Esophagus squamous epithelium (tissue), 5 donors: ENCODE measurements around the gene PTDSS2. TPM values are rescaled to one million over a fixed set of nuclear protein-coding genes. Genes with fewer than 3 reads are reported as not detected.

Experiments used
- DNase-seq: peaks from one replicate; lab custom pipeline; 2025; lab: John Stamatoyannopoulos, UW
- H3K27ac ChIP-seq, 4 donors: fragments of 200-600 bp; sonication (generic); one replicate each; pipeline ENCODE4 v1.5.1; 2016 to 2019; ENCODE audit warnings: mild to moderate bottlenecking in 1 of 4
- H3K27me3 ChIP-seq, 4 donors: fragments of 200-600 bp; sonication (generic); 1 replicate in 3 of 4; 2 replicates in 1 of 4; pipeline versions ENCODE4 v1.5.1 to v1.6.0; 2017 to 2021; ENCODE audit warnings: antibody characterized with exemption in 1 of 4
- H3K36me3 ChIP-seq, 3 donors: fragments of 200-600 bp; sonication (generic); one replicate each; pipeline ENCODE4 v1.5.1; 2016 to 2019
- H3K4me1 ChIP-seq, 3 donors: fragments of 200-600 bp; sonication (generic); one replicate each; pipeline ENCODE4 v1.5.1; 2017 to 2019
- H3K4me3 ChIP-seq, 4 donors: fragments of 200-600 bp; sonication (generic); 1 replicate in 3 of 4; 2 replicates in 1 of 4; pipeline ENCODE4 v1.5.1; 2016 to 2019; ENCODE audit warnings: mild to moderate bottlenecking in 2 of 4, moderate library complexity in 1 of 4
- H3K9me3 ChIP-seq, 3 donors: fragments of 200-600 bp; sonication (generic); one replicate each; pipeline ENCODE4 v1.5.1; 2016 to 2019
- POLR2A ChIP-seq, 4 donors: fragments of 450-650 bp; IDR thresholded peaks; one replicate each; pipeline ENCODE4 v1.6.1; 2017; ENCODE audit warnings: antibody characterized with exemption in 4 of 4, mild to moderate bottlenecking in 4 of 4, moderate library complexity in 3 of 4
- WGBS, 2 donors: methylation state at CpG; one replicate each; pipeline ENCODE4 v1.1.5; 2018; 5-methylcytosine and 5-hydroxymethylcytosine counted together
- intact Hi-C: fragments of 100-400 bp; cut with DNase I; formaldehyde crosslinking; loops from one replicate; pipeline ENCODE4 v1.15.0; 2022
- total RNA-seq, 4 donors: library from RNA; depleted of rRNA; stranded (reverse); fragments of >200 nt; gene quantifications; one replicate each; pipeline ENCODE4 v1.1.0, GENCODE V29; 2016
- TF ChIP-seq, protein P1 (sequence below), 6 experiments: fragments of 450-650 bp in 4 of 6; fragments of 200-600 bp in 2 of 6; sonication (generic) in 2 of 6; IDR thresholded peaks; one replicate each; pipeline ENCODE4 v1.5.1; 2016 to 2019; ENCODE audit warnings: antibody characterized with exemption in 6 of 6, mild to moderate bottlenecking in 4 of 6, moderate library complexity in 4 of 6
- donor health status: DM: yes; HTN: yes; CAD: no.

Gene PTDSS2
- total RNA-seq, 4 donors from 2014 or later, result 15.8 to 34.3 (median 22.8) TPM

DNA sequence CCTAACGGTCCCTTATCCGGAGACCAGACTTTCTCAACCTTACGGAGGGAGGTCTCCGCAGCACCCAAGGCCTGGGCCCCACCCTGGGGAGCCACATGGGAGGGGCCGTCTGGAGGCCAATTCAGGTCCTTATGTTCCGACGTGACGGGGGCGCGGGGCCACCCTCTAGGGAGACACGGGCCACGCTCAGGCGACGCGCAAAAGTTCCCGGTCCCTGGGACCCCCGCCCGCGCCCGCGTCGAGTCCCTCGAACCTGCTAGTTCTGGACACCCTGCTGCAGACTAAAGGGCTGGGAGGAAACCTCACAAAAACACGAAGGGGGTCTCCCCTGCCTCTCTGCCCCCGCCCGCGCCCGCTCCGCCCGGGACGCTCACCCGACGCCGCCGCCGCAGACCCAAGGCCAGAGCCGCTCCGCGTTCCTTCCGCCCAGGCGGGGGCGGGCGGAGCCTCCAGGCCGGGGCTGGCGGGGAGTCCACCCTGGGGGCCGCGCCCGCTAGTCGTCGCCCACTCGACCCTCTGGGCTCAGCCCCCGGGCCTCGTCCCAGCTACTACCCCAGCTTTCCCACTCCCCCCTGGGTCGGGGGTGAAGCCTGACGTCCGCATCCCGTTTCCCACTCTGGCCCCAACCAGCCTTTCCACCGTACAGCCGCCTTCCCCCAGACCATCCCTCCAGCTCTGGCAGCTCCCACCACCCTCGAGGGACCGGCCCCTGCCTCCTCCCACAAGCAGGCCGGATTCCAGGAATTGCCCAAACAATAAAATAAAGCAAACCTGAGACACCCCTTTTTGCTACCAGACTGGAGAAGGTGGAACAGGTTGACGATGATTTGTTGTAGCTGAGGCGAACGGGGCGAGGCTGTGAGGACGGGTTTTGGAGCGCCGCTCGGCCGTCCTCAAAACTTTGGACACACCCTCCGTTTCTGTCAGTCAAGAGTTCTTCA is 54.2 kb downstream of the PTDSS2 start:
- Histone ChIP-seq H3K36me3 (peaks cover 22 to 47% (median 24%) of the 10 kb centered on the region in 3 donors), H3K4me3 (peak overlapping the region; percentile 38 to 88 (median 66)), H3K27me3 (no peaks in the 10 kb centered on the region), H3K4me1 (peaks cover 42 to 69% (median 45%) of the 10 kb centered on the region in 3 donors), H3K27ac (peak overlapping the region; percentile 94 to 100 (median 100)), H3K9me3 (no peaks in the 10 kb centered on the region)
- TF ChIP-seq, protein P1, sequence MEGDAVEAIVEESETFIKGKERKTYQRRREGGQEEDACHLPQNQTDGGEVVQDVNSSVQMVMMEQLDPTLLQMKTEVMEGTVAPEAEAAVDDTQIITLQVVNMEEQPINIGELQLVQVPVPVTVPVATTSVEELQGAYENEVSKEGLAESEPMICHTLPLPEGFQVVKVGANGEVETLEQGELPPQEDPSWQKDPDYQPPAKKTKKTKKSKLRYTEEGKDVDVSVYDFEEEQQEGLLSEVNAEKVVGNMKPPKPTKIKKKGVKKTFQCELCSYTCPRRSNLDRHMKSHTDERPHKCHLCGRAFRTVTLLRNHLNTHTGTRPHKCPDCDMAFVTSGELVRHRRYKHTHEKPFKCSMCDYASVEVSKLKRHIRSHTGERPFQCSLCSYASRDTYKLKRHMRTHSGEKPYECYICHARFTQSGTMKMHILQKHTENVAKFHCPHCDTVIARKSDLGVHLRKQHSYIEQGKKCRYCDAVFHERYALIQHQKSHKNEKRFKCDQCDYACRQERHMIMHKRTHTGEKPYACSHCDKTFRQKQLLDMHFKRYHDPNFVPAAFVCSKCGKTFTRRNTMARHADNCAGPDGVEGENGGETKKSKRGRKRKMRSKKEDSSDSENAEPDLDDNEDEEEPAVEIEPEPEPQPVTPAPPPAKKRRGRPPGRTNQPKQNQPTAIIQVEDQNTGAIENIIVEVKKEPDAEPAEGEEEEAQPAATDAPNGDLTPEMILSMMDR (IDR thresholded peaks at IDR 0.05), result no peak
- peak in 1 of 4 donors; percentile 43 for TF ChIP-seq POLR2A (IDR thresholded peaks at IDR 0.05)
- intact Hi-C loops, result loop anchor here (10.0 kb wide), 1 partner anchor 270 kb away; the partner anchor contains the start of genes PSMD13 and SIRT3
- WGBS, 2 donors, result 1 to 9% methylated on average over 10 to 13 of the region's 72 CpGs
- DNase-seq, result no peak

DNA sequence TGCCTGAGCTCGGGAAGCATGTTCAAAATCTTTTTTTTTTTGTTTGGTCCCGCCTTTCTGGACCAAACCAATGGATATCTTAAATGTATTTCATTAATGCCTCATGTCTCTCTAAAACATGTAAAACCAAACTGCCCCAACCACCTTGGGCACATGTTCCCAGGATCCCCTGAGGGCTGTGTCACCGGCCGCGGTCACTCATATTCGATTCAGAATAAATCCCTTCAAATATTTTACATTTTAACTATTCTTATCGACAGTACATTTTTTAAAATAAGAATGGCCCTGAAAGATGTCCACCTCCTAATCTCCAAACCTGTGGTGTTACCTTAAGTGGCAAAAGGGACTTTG is 54.9 kb downstream of the PTDSS2 start:
- DNase-seq, result no peak
- peaks cover 42 to 69% (median 45%) of the 10 kb centered on the region in 3 donors for H3K4me1 ChIP-seq
- peak overlapping the region; percentile 38 to 88 (median 66) for H3K4me3 ChIP-seq
- peak overlapping the region; percentile 94 to 100 (median 100) for H3K27ac ChIP-seq
- TF ChIP-seq POLR2A (IDR thresholded peaks at IDR 0.05), result no peak
- TF ChIP-seq, protein P1 (IDR thresholded peaks at IDR 0.05), result no peak
- peaks cover 16 to 47% (median 17%) of the 10 kb centered on the region in 3 donors for H3K36me3 ChIP-seq
- H3K9me3 ChIP-seq, result no peaks in the 10 kb centered on the region
- H3K27me3 ChIP-seq, result no peaks in the 10 kb centered on the region
- intact Hi-C loops, result loop anchor here (10.0 kb wide), 1 partner anchor 270 kb away; the partner anchor contains the start of genes PSMD13 and SIRT3
- WGBS, 2 donors, result 23 to 29% methylated on average over 6 to 7 of the region's 7 CpGs

DNA sequence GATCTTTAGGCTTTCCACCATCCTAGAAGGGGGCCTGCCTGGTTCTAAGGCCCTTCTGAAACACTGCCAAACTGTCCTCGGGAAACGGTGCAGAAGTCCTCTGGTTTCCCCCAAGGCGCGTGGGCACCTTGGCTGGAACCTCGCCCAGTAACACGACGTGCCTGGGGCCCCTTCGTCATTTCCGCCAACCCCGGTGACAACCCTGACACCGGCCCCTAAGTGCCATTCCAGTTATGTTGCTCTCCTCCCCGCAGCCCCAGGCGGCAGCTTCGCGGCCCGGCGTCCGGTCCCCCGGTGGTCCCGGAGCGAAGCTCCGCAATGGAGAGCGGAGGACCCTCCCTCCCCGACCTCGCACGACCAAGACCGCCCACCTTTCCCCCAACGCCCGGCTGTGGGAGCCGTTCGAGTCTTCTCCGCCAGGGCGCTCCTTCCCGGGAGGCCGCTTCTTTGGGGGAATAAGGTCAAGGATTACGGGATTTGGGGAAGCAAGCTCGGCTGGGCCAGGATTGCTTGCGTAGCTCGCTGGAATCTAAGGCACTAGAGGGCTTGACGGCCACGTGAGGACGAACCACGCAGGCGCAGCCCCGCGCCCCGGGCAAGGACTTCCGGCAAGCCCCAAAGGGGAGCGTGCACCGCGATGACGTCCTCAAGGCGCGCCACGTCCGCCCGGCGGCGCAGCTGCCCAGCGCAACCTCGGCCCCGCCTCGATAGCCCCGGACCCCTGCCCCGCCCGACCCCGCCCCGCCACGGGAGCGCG is 56.3 kb downstream of the PTDSS2 start:
- DNase-seq, result peak; percentile 80
- Histone ChIP-seq H3K27me3 (no peaks in the 10 kb centered on the region), H3K36me3 (peaks cover 3 to 46% (median 4%) of the 10 kb centered on the region in 3 donors), H3K4me1 (peaks cover 42 to 67% (median 45%) of the 10 kb centered on the region in 3 donors), H3K27ac (peak overlapping the region; percentile 99 to 100 (median 100)), H3K9me3 (no peaks in the 10 kb centered on the region), H3K4me3 (peak overlapping the region; percentile 74 to 88 (median 82))
- whole genome bisulfite sequencing, 2 donors, result 0% methylated on average over 7 to 22 of the region's 71 CpGs
- intact Hi-C loops, result loop anchor here (10.0 kb wide), 1 partner anchor 272 kb away; the partner anchor contains the start of genes PSMD13 and SIRT3
- TF ChIP-seq POLR2A (IDR thresholded peaks at IDR 0.05), result peak in 3 of 4 donors; percentile 26 to 81 (median 77)
- TF ChIP-seq, protein P1 (IDR thresholded peaks at IDR 0.05), result peak in 1 of 6 experiments; percentile 24

DNA sequence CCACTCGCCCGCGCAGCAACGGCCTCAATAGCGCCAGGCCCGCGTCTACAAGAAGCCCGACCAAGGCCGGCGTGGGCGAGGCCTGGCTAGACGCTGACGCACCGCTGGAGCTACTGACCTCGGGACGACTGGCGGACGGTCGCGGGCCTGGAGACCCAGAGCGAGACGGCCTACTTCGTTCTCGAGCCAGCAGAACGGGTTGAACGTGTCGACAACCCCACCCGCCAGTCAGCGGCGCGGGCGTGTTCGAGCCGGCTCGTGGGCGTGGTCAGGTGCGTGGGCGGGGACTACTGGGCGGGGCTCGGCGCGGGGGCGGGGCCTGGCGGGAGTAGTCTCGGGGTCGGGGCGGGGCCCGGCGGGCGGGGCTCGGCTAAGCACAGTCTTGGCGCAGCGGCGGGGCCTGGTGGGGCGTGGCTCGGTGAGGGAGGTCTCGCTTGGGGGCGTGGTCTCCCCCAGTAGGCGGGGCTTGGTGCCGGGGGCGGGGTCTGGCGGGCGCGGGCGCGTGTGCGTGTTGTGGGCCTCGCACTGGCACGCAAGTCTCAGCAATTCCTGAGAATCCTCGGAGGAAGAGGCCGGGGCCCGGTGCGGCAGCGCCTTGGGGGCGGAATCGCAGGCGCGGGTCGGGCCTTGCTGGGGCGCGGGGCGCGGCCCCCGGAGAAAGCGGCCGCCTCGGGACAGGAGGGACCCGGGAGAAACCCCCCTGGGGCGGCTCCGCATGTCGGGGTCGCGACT is 57.1 kb downstream of the PTDSS2 start, which contains the start of gene RNH1:
Gene RNH1 (minus strand): TSS at position 248 of the 732 bp plus-strand sequence. CDS start 5,080 bp downstream, outside the sequence.
- Histone ChIP-seq H3K27me3 (no peaks in the 10 kb centered on the region), H3K9me3 (no peaks in the 10 kb centered on the region), H3K27ac (peak within 1 kb of the TSS; percentile 99 to 100 (median 100)), H3K4me1 (peaks cover 42 to 59% (median 43%) of the 10 kb centered on the region in 3 donors), H3K4me3 (peak within 1 kb of the TSS; percentile 74 to 88 (median 82)), H3K36me3 (peaks cover 0 to 46% (median 0%) of the 10 kb centered on the region in 3 donors)
- WGBS, 2 donors, result 0% methylated on average over 2 of the region's 93 CpGs; no CpG with 5 or more reads in 1 of the 2 donors
- TF ChIP-seq POLR2A (IDR thresholded peaks at IDR 0.05), result peak in 2 of 4 donors; percentile 44 to 68
- TF ChIP-seq, protein P1 (IDR thresholded peaks at IDR 0.05), result no peak
- DNase-seq, result peak; percentile 86
- intact Hi-C loops, result loop anchor here (10.0 kb wide), 1 partner anchor 272 kb away; the partner anchor contains the start of genes PSMD13 and SIRT3
